Duodenal mucosa (tissue), 2 donors: ENCODE measurements around the gene BPIFB2.

Source experiments
- H3K27ac ChIP-seq: one replicate; pipeline ENCODE4 v1.7.0; 2013; ENCODE audit warnings: low read depth, low read length
- H3K27me3 ChIP-seq, 2 donors: one replicate each; pipeline ENCODE4 v1.7.0; 2013; ENCODE audit warnings: low read length in 2 of 2, control low read depth in 1 of 2; ENCODE audit not compliant: insufficient read depth in 2 of 2, control insufficient read depth in 1 of 2
- H3K36me3 ChIP-seq, 2 donors: one replicate each; pipeline ENCODE4 v1.7.0; 2013; ENCODE audit warnings: low read length in 2 of 2, control low read depth in 1 of 2; ENCODE audit not compliant: insufficient read depth in 2 of 2, control insufficient read depth in 1 of 2
- H3K4me1 ChIP-seq, 2 donors: one replicate each; pipeline ENCODE4 v1.7.0; 2013; ENCODE audit warnings: low read length in 2 of 2, control low read depth in 1 of 2; ENCODE audit not compliant: insufficient read depth in 2 of 2, control insufficient read depth in 1 of 2
- H3K4me3 ChIP-seq, 2 donors: one replicate each; pipeline ENCODE4 v1.7.0; 2013; ENCODE audit warnings: low read length in 2 of 2, low read depth in 1 of 2
- H3K9ac ChIP-seq, 2 donors: one replicate each; pipeline ENCODE4 v1.7.0; 2013; ENCODE audit warnings: low read length in 2 of 2, low read depth in 1 of 2
- H3K9me3 ChIP-seq, 2 donors: one replicate each; pipeline ENCODE4 v1.7.0; 2013; ENCODE audit warnings: low read length in 2 of 2, control low read depth in 1 of 2; ENCODE audit not compliant: control insufficient read depth in 1 of 2

BPIFB2 gene

DNA sequence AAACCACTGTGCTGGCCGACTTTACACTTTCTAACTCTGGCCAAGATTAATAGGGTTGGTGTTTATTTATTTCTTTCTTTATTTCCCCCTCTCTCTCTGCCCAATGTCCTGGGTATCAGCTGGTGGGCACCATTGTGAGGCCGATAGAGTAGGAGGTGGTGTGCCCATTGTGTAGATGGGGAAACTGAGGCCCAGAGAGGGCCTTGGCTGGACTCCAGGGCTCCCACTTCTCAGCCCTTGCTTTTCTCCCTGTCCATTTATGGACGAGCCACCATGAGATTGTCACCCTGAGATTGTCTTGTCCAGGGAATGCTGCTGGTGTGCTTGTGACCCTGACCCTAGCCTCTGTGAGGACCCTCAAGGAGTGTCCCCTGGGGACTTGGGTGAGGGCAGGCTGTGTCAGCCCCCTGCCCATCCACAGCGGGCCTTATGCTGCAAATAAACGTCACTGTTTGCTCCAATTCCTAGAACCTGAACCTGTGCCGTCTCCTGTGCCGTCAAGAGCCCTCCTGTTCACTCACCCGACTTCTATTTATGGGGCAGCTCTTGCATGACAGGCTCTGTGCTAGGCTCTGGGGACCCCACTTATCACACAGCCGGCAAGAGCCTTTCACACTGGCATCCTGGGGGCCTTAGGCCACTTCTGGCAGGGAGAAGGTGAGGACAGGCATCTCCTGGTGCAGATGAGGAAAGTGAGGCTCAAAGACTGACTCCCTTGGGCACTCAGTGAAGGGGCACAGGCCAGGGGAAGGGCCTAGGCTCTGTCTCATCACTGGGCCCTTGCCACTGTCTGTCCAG lies 28.1 kb upstream of the BPIFB2 start:
- H3K4me1 ChIP-seq: no peaks in the 10 kb centered on the region
- no peaks in the 10 kb centered on the region for H3K9me3 ChIP-seq
- H3K9ac ChIP-seq: no peak overlapping the region
- no peak overlapping the region for H3K27ac ChIP-seq
- H3K36me3 ChIP-seq: no peaks in the 10 kb centered on the region
- no peak overlapping the region for H3K4me3 ChIP-seq
- no peaks in the 10 kb centered on the region for H3K27me3 ChIP-seq

GRCh38 chr20:32980131-32980941 lies 27.2 kb upstream of the BPIFB2 start:
- Histone ChIP-seq H3K4me1 (no peaks in the 10 kb centered on the region), H3K27ac (no peak overlapping the region)

DNA sequence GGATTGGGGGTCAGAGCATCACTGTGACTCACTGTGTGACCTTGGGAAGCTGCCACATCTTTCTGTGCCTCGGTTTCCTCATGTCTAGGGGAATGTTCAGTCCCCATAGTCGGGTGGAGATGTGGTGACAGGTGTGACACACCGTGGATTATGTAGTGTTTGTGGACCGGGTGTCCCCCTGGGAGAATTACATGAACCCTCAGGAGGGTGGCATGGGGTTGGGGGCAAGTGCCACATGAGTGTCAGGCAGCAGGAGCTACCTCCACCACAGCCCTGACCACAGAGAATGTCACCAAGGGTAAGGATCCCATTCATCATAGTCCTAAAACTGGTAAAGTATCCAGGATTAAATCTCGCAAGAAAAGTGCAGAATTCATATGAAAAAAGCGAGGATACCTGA lies 26.5 kb upstream of the BPIFB2 start:
- Histone ChIP-seq H3K9ac (no peak overlapping the region), H3K27me3 (no peaks in the 10 kb centered on the region), H3K27ac (no peak overlapping the region), H3K36me3 (no peaks in the 10 kb centered on the region), H3K9me3 (no peaks in the 10 kb centered on the region), H3K4me3 (no peak overlapping the region), H3K4me1 (no peaks in the 10 kb centered on the region)

More at GRCh38 chr20:32980131-32980941, 27.2 kb upstream of the BPIFB2 start:
- Histone ChIP-seq H3K27me3 (no peaks in the 10 kb centered on the region), H3K9ac (no peak overlapping the region), H3K9me3 (no peaks in the 10 kb centered on the region), H3K4me3 (no peak overlapping the region), H3K36me3 (no peaks in the 10 kb centered on the region)

- no peaks in the 10 kb centered on the region for H3K27me3 ChIP-seq
- no peaks in the 10 kb centered on the region for H3K36me3 ChIP-seq
- no peak overlapping the region for H3K9ac ChIP-seq
- H3K4me1 ChIP-seq: no peaks in the 10 kb centered on the region
- H3K4me3 ChIP-seq: no peak overlapping the region
- no peaks in the 10 kb centered on the region for H3K9me3 ChIP-seq
- no peak overlapping the region for H3K27ac ChIP-seq
Observed at GRCh38 chr20:32982617-32983458, 24.7 kb upstream of the BPIFB2 start.

GRCh38 chr20:32983459-32984112 lies 23.9 kb upstream of the BPIFB2 start:
- Histone ChIP-seq H3K36me3 (no peaks in the 10 kb centered on the region), H3K9ac (no peak overlapping the region), H3K27me3 (no peaks in the 10 kb centered on the region), H3K27ac (no peak overlapping the region), H3K4me1 (no peaks in the 10 kb centered on the region), H3K9me3 (no peaks in the 10 kb centered on the region), H3K4me3 (no peak overlapping the region)

DNA sequence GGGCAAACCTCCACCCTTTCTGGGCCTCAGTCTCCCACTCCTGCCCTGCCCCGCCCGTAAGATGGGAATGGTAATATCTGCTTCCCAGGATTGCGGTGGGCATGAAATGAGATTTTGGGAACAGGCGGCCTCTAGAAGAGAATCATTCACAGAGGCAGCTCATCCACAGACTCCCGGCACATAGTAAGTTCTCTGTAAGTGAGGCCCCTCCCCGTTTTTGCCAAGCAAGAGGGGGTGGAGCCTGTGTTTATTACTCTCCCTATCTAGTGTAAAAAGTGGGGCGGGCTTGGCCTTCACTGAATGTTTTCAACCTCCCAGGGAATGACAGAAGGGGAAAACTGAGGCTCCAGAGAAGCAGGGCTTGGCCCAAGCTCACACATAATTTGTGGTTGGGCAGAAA lies 23.3 kb upstream of the BPIFB2 start:
- H3K36me3 ChIP-seq: no peaks in the 10 kb centered on the region
- no peaks in the 10 kb centered on the region for H3K9me3 ChIP-seq
- no peak overlapping the region for H3K9ac ChIP-seq
- H3K27ac ChIP-seq: no peak overlapping the region
- no peaks in the 10 kb centered on the region for H3K4me1 ChIP-seq
- H3K27me3 ChIP-seq: no peaks in the 10 kb centered on the region
- H3K4me3 ChIP-seq: no peak overlapping the region

DNA sequence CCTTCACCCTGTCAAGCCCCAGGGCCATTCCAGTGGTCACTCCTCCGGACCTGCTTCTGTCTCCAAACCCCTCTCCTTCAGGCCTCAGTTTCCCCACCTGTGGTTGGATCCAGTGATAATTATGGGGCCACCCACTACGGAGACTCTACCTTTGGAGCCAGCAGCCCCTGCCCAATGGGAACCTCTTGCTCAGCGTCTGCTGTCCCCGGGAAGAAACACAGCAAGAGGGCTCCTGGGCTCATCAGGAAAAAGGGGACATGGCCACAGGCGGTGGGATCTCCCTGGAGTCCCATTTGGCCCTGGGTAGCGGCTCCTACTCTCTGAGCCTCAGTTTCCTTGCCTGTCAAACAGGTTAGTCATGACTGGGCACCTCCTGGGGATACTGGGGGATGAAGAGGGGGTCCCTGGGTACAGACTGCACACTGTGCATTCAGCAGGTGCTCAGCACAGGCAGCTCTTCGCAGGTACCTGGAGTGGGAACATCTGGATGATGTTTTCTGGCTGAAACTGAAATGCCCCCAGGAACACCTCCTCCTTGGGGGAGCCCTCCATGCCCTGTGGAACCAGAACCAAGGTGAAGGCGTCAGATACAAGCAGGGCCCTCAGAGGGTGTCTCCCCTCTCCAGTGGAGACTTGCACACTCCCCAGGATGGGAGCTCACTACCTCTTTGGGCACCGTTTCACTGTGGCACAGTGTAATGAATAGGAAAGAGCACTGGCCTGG lies 22.7 kb upstream of the BPIFB2 start:
- no peaks in the 10 kb centered on the region for H3K9me3 ChIP-seq
- H3K36me3 ChIP-seq: no peaks in the 10 kb centered on the region
- no peak overlapping the region for H3K27ac ChIP-seq
- H3K4me3 ChIP-seq: no peak overlapping the region
- no peak overlapping the region for H3K9ac ChIP-seq
- no peaks in the 10 kb centered on the region for H3K4me1 ChIP-seq
- no peaks in the 10 kb centered on the region for H3K27me3 ChIP-seq

GRCh38 chr20:32985596-32985995 lies 21.9 kb upstream of the BPIFB2 start:
- H3K4me1 ChIP-seq: no peaks in the 10 kb centered on the region
- no peak overlapping the region for H3K9ac ChIP-seq
- no peak overlapping the region for H3K27ac ChIP-seq
- H3K27me3 ChIP-seq: no peaks in the 10 kb centered on the region
- no peaks in the 10 kb centered on the region for H3K9me3 ChIP-seq
- no peak overlapping the region for H3K4me3 ChIP-seq
- no peaks in the 10 kb centered on the region for H3K36me3 ChIP-seq

GRCh38 chr20:32986331-32986966 lies 21.1 kb upstream of the BPIFB2 start:
- no peak overlapping the region for H3K27ac ChIP-seq
- H3K4me1 ChIP-seq: no peaks in the 10 kb centered on the region
- no peaks in the 10 kb centered on the region for H3K9me3 ChIP-seq
- H3K4me3 ChIP-seq: no peak overlapping the region
- no peaks in the 10 kb centered on the region for H3K27me3 ChIP-seq
- no peaks in the 10 kb centered on the region for H3K36me3 ChIP-seq
- no peak overlapping the region for H3K9ac ChIP-seq
